GM12873 (cell line): Measurements from ENCODE around the gene PRUNE2.

Experiments used
- CTCF ChIP-seq: IDR thresholded peaks from 2 replicates; pipeline ENCODE4 v1.5.1; 2012; ENCODE audit warnings: low read depth, mild to moderate bottlenecking, moderate library complexity, low read length, control low read depth; ENCODE audit not compliant: insufficient read depth; ENCODE audit errors: missing control alignments

PRUNE2 gene

GRCh38 chr9:76693912-76694311 is 212.0 kb downstream of the PRUNE2 start:
- no peak for TF ChIP-seq CTCF

- no peak for TF ChIP-seq CTCF
Measured at GRCh38 chr9:76692458-76693129, 213.3 kb downstream of the PRUNE2 start.

- no peak for TF ChIP-seq CTCF
Measured at GRCh38 chr9:76691517-76692313, 214.2 kb downstream of the PRUNE2 start.

GRCh38 chr9:76690973-76691370 is 214.9 kb downstream of the PRUNE2 start:
- no peak for TF ChIP-seq CTCF

- no peak for TF ChIP-seq CTCF
Measured at GRCh38 chr9:76690246-76690972, 215.5 kb downstream of the PRUNE2 start.

GRCh38 chr9:76688471-76689238 is 217.3 kb downstream of the PRUNE2 start:
- TF ChIP-seq CTCF: no peak
